ENCODE measurements around the gene E2F7.
"Not testable (repeated sequence)": the region's sequence is repeated elsewhere in the genome, so short reads cannot be mapped to it uniquely, and the experiment has no call there.

The E2F7 gene

DNA sequence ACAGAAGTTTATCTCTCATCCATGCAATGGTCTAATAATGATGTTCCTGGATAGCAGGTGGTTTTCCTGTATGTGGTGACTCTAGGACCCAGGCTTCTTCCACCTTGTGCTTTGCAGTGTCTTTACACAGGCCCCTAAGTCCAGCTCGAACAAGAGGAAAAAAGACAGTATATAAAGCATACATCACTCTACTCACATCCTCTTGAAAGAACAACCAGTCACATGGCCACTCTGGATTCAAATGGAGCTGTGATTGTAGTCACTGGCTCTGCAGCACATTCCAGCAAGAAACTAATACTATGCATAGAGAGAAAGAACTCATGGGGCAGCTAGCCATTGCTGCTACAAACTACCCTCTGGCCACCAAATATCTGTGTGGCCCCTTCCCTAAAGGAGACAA lies 11.5 kb upstream of the E2F7 start:
- Histone ChIP-seq H2AFZ (no peak overlapping the region), H3K79me2 (no peaks in the 10 kb centered on the region), H3K9ac (no peak overlapping the region), H3K27ac (no peak overlapping the region), H3K4me3 (ENCODE audit: low read depth, low read length) (no peak overlapping the region), H3K4me2 (ENCODE audit: low read length) (no peak overlapping the region), H3K9me3 (ENCODE audit: control insufficient read depth, low read length) (no peaks in the 10 kb centered on the region), H3K4me1 (no peaks in the 10 kb centered on the region), H3K36me3 (ENCODE audit: control insufficient read depth, insufficient read depth, low read length) (no peaks in the 10 kb centered on the region), H3K27me3 (ENCODE audit: control insufficient read depth, insufficient read depth, low read length) (no peaks in the 10 kb centered on the region)
- TF ChIP-seq, protein P1, sequence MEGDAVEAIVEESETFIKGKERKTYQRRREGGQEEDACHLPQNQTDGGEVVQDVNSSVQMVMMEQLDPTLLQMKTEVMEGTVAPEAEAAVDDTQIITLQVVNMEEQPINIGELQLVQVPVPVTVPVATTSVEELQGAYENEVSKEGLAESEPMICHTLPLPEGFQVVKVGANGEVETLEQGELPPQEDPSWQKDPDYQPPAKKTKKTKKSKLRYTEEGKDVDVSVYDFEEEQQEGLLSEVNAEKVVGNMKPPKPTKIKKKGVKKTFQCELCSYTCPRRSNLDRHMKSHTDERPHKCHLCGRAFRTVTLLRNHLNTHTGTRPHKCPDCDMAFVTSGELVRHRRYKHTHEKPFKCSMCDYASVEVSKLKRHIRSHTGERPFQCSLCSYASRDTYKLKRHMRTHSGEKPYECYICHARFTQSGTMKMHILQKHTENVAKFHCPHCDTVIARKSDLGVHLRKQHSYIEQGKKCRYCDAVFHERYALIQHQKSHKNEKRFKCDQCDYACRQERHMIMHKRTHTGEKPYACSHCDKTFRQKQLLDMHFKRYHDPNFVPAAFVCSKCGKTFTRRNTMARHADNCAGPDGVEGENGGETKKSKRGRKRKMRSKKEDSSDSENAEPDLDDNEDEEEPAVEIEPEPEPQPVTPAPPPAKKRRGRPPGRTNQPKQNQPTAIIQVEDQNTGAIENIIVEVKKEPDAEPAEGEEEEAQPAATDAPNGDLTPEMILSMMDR (IDR thresholded peaks at IDR 0.05): no peak

DNA sequence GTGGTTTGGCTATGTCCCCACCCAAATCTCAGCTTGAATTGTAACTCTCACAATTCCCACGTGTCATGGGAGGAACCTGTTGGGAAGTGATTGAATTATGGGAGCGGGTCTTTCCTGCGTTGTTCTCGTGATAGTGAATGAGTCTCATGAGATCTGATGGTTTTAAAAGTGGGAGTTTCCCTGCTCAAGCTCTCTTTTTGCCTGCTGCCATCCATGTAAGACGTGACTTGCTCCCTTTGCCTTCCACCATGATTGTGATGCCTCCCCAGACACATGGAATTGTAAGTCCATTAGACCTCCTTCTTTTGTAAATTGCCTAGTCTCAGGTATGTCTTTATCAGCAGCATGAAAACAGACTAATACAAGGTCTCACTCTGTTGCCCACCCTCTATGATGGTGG lies 8.5 kb upstream of the E2F7 start:
- not testable (repeated sequence) for H3K4me3 ChIP-seq (ENCODE audit: low read depth, low read length); H3K36me3 ChIP-seq (ENCODE audit: control insufficient read depth, insufficient read depth, low read length); H3K27ac ChIP-seq; H3K79me2 ChIP-seq; H3K9me3 ChIP-seq (ENCODE audit: control insufficient read depth, low read length); H3K9ac ChIP-seq; H3K4me1 ChIP-seq; H3K27me3 ChIP-seq (ENCODE audit: control insufficient read depth, insufficient read depth, low read length); H2AFZ ChIP-seq; H3K4me2 ChIP-seq (ENCODE audit: low read length)

DNA sequence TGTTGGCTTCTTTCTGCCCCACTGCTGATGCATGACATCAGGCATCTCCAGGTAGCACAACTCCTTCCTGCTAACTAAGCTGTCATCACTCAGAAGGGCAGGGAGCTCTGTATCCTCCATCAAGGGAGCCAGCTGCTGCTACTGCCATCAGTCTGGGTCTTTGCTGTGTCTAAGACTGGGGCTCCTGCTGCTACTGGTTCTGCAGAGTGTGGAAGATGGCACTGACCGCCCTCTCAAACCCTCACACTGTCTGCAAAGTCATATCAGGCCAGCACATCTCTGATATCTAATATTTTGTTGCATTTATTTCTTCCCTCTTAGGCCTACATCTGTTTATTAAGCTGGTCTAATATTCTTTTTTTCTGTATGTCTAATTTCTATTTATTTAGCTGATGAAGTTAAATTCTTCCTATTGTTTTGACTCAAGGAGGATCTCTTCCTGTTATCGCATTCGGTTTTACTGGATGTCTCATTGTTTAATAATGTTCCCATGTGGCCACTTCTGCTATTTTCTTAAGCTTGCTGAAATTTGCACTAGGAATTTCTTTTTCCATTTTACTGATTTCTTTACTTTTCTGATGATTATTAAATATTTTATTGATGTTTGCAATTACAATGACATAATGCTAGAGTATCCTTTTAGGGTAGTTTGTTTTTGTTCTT lies 7.6 kb upstream of the E2F7 start:
- no peaks in the 10 kb centered on the region for H3K36me3 ChIP-seq (ENCODE audit: control insufficient read depth, insufficient read depth, low read length)
- H3K4me1 ChIP-seq: no peaks in the 10 kb centered on the region
- H3K27me3 ChIP-seq (ENCODE audit: control insufficient read depth, insufficient read depth, low read length): no peaks in the 10 kb centered on the region
- H3K27ac ChIP-seq: no peak overlapping the region
- no peak overlapping the region for H3K4me2 ChIP-seq (ENCODE audit: low read length)
- H3K79me2 ChIP-seq: no peaks in the 10 kb centered on the region
- TF ChIP-seq, protein P1 (IDR thresholded peaks at IDR 0.05): no peak
- H2AFZ ChIP-seq: no peak overlapping the region
- no peak overlapping the region for H3K4me3 ChIP-seq (ENCODE audit: low read depth, low read length)
- no peaks in the 10 kb centered on the region for H3K9me3 ChIP-seq (ENCODE audit: control insufficient read depth, low read length)
- no peak overlapping the region for H3K9ac ChIP-seq

DNA sequence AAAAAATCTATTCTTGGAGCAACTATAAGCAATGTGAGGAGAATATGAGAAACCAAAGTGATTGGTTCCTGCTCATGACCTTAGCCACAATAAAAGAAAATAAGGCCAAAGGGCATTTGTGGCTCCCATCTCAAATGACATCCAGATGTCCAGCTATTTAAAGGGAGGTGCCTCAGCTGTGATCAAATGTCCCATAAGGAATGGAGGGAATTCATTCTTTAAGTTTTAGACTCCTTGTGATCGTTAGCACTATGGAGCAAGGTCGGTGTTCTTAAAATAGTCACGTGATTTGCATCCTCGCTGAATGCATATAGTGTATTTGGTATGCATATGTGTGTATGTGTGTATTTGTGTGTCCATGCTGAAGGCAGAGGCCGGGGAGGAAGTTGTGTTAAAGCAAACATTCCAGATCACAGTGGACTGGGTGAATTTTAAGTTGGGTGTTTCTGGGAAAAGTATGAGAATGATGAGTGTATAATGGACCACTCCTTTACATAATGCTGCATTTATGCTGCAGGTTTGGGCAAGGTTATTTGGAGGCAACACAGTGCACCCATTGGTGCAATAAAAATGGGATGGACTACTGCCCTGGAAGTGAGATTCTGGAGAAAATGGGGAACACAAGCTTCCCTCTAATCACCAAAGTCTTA lies 5.6 kb upstream of the E2F7 start:
- no peak overlapping the region for H2AFZ ChIP-seq
- H3K27ac ChIP-seq: no peak overlapping the region
- no peak overlapping the region for H3K9ac ChIP-seq
- no peak overlapping the region for H3K4me3 ChIP-seq (ENCODE audit: low read depth, low read length)
- H3K79me2 ChIP-seq: no peaks in the 10 kb centered on the region
- no peaks in the 10 kb centered on the region for H3K36me3 ChIP-seq (ENCODE audit: control insufficient read depth, insufficient read depth, low read length)
- H3K27me3 ChIP-seq (ENCODE audit: control insufficient read depth, insufficient read depth, low read length): no peaks in the 10 kb centered on the region
- no peaks in the 10 kb centered on the region for H3K4me1 ChIP-seq
- TF ChIP-seq, protein P1 (IDR thresholded peaks at IDR 0.05): no peak
- no peaks in the 10 kb centered on the region for H3K9me3 ChIP-seq (ENCODE audit: control insufficient read depth, low read length)
- H3K4me2 ChIP-seq (ENCODE audit: low read length): no peak overlapping the region

DNA sequence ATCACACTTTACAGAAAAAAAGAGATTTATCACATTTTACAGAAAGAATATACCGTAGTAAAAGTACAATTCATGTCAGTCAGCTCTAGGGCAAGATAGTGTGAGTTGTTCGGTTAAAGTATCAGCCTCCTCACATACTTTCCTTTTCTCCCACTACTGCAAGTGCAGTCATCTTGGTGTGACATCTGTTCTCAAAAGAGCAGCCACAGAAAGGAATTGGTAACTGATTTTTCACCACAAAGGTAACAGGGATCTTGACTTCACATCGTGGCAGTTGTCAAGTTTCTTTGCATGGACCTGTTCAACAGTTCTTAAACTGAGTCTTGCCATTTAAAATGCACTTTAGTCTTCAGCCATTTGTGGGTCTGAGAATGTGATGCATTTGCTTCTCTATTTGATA lies 5.0 kb upstream of the E2F7 start:
- H3K9me3 ChIP-seq (ENCODE audit: control insufficient read depth, low read length): no peaks in the 10 kb centered on the region
- no peaks in the 10 kb centered on the region for H3K79me2 ChIP-seq
- H3K4me2 ChIP-seq (ENCODE audit: low read length): no peak overlapping the region
- no peaks in the 10 kb centered on the region for H3K27me3 ChIP-seq (ENCODE audit: control insufficient read depth, insufficient read depth, low read length)
- no peak overlapping the region for H3K9ac ChIP-seq
- H3K36me3 ChIP-seq (ENCODE audit: control insufficient read depth, insufficient read depth, low read length): no peaks in the 10 kb centered on the region
- H3K4me1 ChIP-seq: no peaks in the 10 kb centered on the region
- TF ChIP-seq, protein P1 (IDR thresholded peaks at IDR 0.05): no peak
- H3K4me3 ChIP-seq (ENCODE audit: low read depth, low read length): no peak overlapping the region
- H2AFZ ChIP-seq: no peak overlapping the region
- no peak overlapping the region for H3K27ac ChIP-seq
